CD8-positive, alpha-beta memory T cell (primary cell): ENCODE results near the gene COL11A2. TPM values are rescaled to one million over a fixed set of nuclear protein-coding genes. Genes with fewer than 3 reads are reported as not detected.

Source experiments
- CTCF ChIA-PET: fragments of 350-600 bp; sonication (Branson Sonifier 250); formaldehyde crosslinking; loops from one replicate; lab custom pipeline; 2021; ENCODE audit warnings: antibody characterized with exemption; lab: Charles Lee
- POLR2A ChIA-PET: fragments of 350-600 bp; sonication (Branson Sonifier 250); formaldehyde crosslinking; loops from one replicate; lab custom pipeline; 2021; ENCODE audit warnings: antibody characterized with exemption; lab: Charles Lee
- DNase-seq, 5 donors: peaks; one replicate each; pipeline versions ENCODE4 v3.0.0 to v3.0.0-alpha.2; 2020 to 2022; ENCODE audit warnings: mixed read lengths in 1 of 5
- H3K27ac ChIP-seq: one replicate; pipeline ENCODE4 v1.7.0; 2013; ENCODE audit warnings: low read depth, mild to moderate bottlenecking, low read length, moderate library complexity
- H3K27me3 ChIP-seq: 2 replicates; pipeline ENCODE4 v1.7.0; 2013; ENCODE audit warnings: low read length, mild to moderate bottlenecking; ENCODE audit not compliant: insufficient read depth, poor library complexity, severe bottlenecking
- H3K36me3 ChIP-seq: 2 replicates; pipeline ENCODE4 v1.7.0; 2013; ENCODE audit warnings: mild to moderate bottlenecking, low read length, moderate library complexity; ENCODE audit not compliant: insufficient read depth
- H3K4me1 ChIP-seq: 2 replicates; pipeline ENCODE4 v1.7.0; 2013; ENCODE audit warnings: mild to moderate bottlenecking, low read length, moderate library complexity; ENCODE audit not compliant: insufficient read depth
- H3K4me3 ChIP-seq: 2 replicates; pipeline ENCODE4 v1.7.0; 2013; ENCODE audit warnings: mild to moderate bottlenecking, low read length
- H3K9me3 ChIP-seq: 2 replicates; pipeline ENCODE4 v1.7.0; 2013; ENCODE audit warnings: mild to moderate bottlenecking, low read length
- H3K27ac Mint-ChIP-seq, 8 donors: one replicate each; pipeline ENCODE4 v1.8.0; 2020 to 2021; ENCODE audit warnings: mixed read lengths in 8 of 8, mild to moderate bottlenecking in 6 of 8, inconsistent platforms in 3 of 8, moderate library complexity in 3 of 8
- H3K27me3 Mint-ChIP-seq, 2 donors: one replicate each; pipeline ENCODE4 v1.8.0; 2020 to 2021; ENCODE audit warnings: mixed read lengths in 2 of 2, mild to moderate bottlenecking in 1 of 2, moderate library complexity in 1 of 2
- H3K36me3 Mint-ChIP-seq, 3 donors: one replicate each; pipeline ENCODE4 v1.8.0; 2020 to 2021; ENCODE audit warnings: mixed read lengths in 3 of 3, inconsistent platforms in 1 of 3, mild to moderate bottlenecking in 1 of 3
- H3K4me1 Mint-ChIP-seq, 3 donors: one replicate each; pipeline ENCODE4 v1.8.0; 2020 to 2021; ENCODE audit warnings: mixed read lengths in 3 of 3, inconsistent platforms in 1 of 3, mild to moderate bottlenecking in 1 of 3
- H3K4me3 Mint-ChIP-seq, 7 donors: one replicate each; pipeline ENCODE4 v1.8.0; 2020 to 2021; ENCODE audit warnings: mixed read lengths in 7 of 7, mild to moderate bottlenecking in 6 of 7, moderate library complexity in 4 of 7, inconsistent platforms in 2 of 7
- H3K9me3 Mint-ChIP-seq, 5 donors: one replicate each; pipeline ENCODE4 v1.8.0; 2020 to 2022; ENCODE audit warnings: mixed read lengths in 5 of 5, mild to moderate bottlenecking in 3 of 5, moderate library complexity in 2 of 5, inconsistent platforms in 1 of 5
- polyA plus RNA-seq: library from polyadenylated mRNA; unstranded; fragments of 300-500 nt; fragmentation: Illumina TruSeq; gene quantifications from one replicate; pipeline ENCODE4 v1.2.3, GENCODE V29; 2021
- total RNA-seq, 2 experiments: library from RNA; stranded (reverse); gene quantifications; one replicate each; pipeline ENCODE4 v1.2.3, GENCODE V29; 2021

The COL11A2 gene
- total and polyA plus RNA-seq, 3 experiments from 2014 or later = 0.69 to 1.1 TPM; not detected in 1

- no peaks in the 10 kb centered on the region for H3K27me3 ChIP-seq
- H3K4me1 Mint-ChIP-seq = peaks cover 30 to 41% (median 34%) of the 10 kb centered on the region in 3 donors
- POLR2A ChIA-PET = no interaction called here
- H3K9me3 ChIP-seq = no peaks in the 10 kb centered on the region
- CTCF ChIA-PET = interaction anchor here (1.2 kb wide), 2 partner anchors 37 to 215 kb away, joined by 3 read pairs; no protein-coding TSS in a partner anchor
- H3K36me3 ChIP-seq = peaks cover 15% of the 10 kb centered on the region
- H3K9me3 Mint-ChIP-seq = no peaks in the 10 kb centered on the region
- DNase-seq = no peak
- no peak overlapping the region for H3K27ac ChIP-seq
- H3K4me3 ChIP-seq = no peak overlapping the region
- peaks cover 12 to 34% of the 10 kb centered on the region in 2 donors for H3K27me3 Mint-ChIP-seq
- peaks cover 7 to 39% (median 9%) of the 10 kb centered on the region in 3 donors for H3K36me3 Mint-ChIP-seq
- peaks cover 31% of the 10 kb centered on the region for H3K4me1 ChIP-seq
- H3K27ac Mint-ChIP-seq = no peak overlapping the region
- H3K4me3 Mint-ChIP-seq = no peak overlapping the region
Measured at GRCh38 chr6:33211136-33211535, 18.9 kb upstream of the COL11A2 start.

GRCh38 chr6:33209856-33210255, 17.6 kb upstream of the COL11A2 start:
- H3K27me3 ChIP-seq = no peaks in the 10 kb centered on the region
- H3K36me3 ChIP-seq = peaks cover 15% of the 10 kb centered on the region
- POLR2A ChIA-PET = no interaction called here
- no peaks in the 10 kb centered on the region for H3K9me3 ChIP-seq
- H3K9me3 Mint-ChIP-seq = no peaks in the 10 kb centered on the region
- peak overlapping the region in 6 of 7 donors; percentile 11 to 94 (median 90) for H3K4me3 Mint-ChIP-seq
- no peak overlapping the region for H3K27ac ChIP-seq
- peaks cover 43% of the 10 kb centered on the region for H3K4me1 ChIP-seq
- peaks cover 7 to 42% (median 9%) of the 10 kb centered on the region in 3 donors for H3K36me3 Mint-ChIP-seq
- H3K4me1 Mint-ChIP-seq = peaks cover 43 to 54% (median 44%) of the 10 kb centered on the region in 3 donors
- CTCF ChIA-PET = interaction anchor here (1.2 to 1.7 kb wide), 3 partner anchors 12 to 84 kb away, joined by 3 to 4 read pairs (median 3); no protein-coding TSS in a partner anchor
- DNase-seq = no peak
- peak overlapping the region in 6 of 8 donors; percentile 43 to 97 (median 94) for H3K27ac Mint-ChIP-seq
- H3K27me3 Mint-ChIP-seq = peaks cover 9 to 21% of the 10 kb centered on the region in 2 donors
- H3K4me3 ChIP-seq = no peak overlapping the region

GRCh38 chr6:33208091-33208967, 16.1 kb upstream of the COL11A2 start, which contains the start of gene RING1:
Gene RING1, plus strand, starts transcription at chr6:33208500. Its CDS starts 323 bp downstream, at chr6:33208823.
- Histone ChIP-seq H3K27ac (peak within 1 kb of the TSS; percentile 95), H3K4me1 (peaks cover 48% of the 10 kb centered on the region), H3K27me3 (no peaks in the 10 kb centered on the region), H3K4me3 (peak within 1 kb of the TSS; percentile 77), H3K9me3 (no peaks in the 10 kb centered on the region), H3K36me3 (peaks cover 17% of the 10 kb centered on the region)
- H3K27ac Mint-ChIP-seq = peak within 1 kb of the TSS; percentile 85 to 99 (median 97)
- ChIA-PET POLR2A (interaction anchor here (0.6 to 1.9 kb wide), 10 partner anchors 9 to 240 kb away, joined by 3 to 12 read pairs (median 4); partner anchors contain the start of genes B3GALT4 and BRD2), CTCF (interaction anchor here (0.9 to 2.2 kb wide), 6 partner anchors 10 to 224 kb away, joined by 3 to 11 read pairs (median 4); no protein-coding TSS in a partner anchor)
- H3K9me3 Mint-ChIP-seq = no peaks in the 10 kb centered on the region
- DNase-seq = peak; percentile 86 to 92 (median 87)
- H3K4me3 Mint-ChIP-seq = peak within 1 kb of the TSS; percentile 81 to 95 (median 90)
- H3K4me1 Mint-ChIP-seq = peaks cover 46 to 57% (median 49%) of the 10 kb centered on the region in 3 donors
- H3K27me3 Mint-ChIP-seq = peaks cover 4 to 9% of the 10 kb centered on the region in 2 donors
- H3K36me3 Mint-ChIP-seq = peaks cover 8 to 51% (median 9%) of the 10 kb centered on the region in 3 donors

- no peaks in the 10 kb centered on the region for H3K9me3 ChIP-seq
- peaks cover 47% of the 10 kb centered on the region for H3K4me1 ChIP-seq
- peak overlapping the region; percentile 95 for H3K27ac ChIP-seq
- CTCF ChIA-PET = interaction anchor here (0.9 to 2.2 kb wide), 2 partner anchors 41 to 223 kb away, joined by 3 to 11 read pairs; no protein-coding TSS in a partner anchor
- peak overlapping the region; percentile 81 to 95 (median 90) for H3K4me3 Mint-ChIP-seq
- H3K9me3 Mint-ChIP-seq = no peaks in the 10 kb centered on the region
- H3K27ac Mint-ChIP-seq = peak overlapping the region; percentile 80 to 99 (median 90)
- H3K36me3 ChIP-seq = peaks cover 24% of the 10 kb centered on the region
- peak overlapping the region; percentile 77 for H3K4me3 ChIP-seq
- no peaks in the 10 kb centered on the region for H3K27me3 ChIP-seq
- H3K27me3 Mint-ChIP-seq = peaks cover 1 to 2% of the 10 kb centered on the region in 2 donors
- POLR2A ChIA-PET = interaction anchor here (0.6 to 1.9 kb wide), 6 partner anchors 8 to 240 kb away, joined by 3 to 12 read pairs (median 5); partner anchors contain the start of gene BRD2
- peak in 3 of 5 donors; percentile 18 to 36 (median 33) for DNase-seq
- H3K36me3 Mint-ChIP-seq = peaks cover 15 to 57% (median 16%) of the 10 kb centered on the region in 3 donors
- peaks cover 46 to 57% (median 49%) of the 10 kb centered on the region in 3 donors for H3K4me1 Mint-ChIP-seq
Measured at GRCh38 chr6:33207552-33208090, 15.4 kb upstream of the COL11A2 start.

- H3K4me3 ChIP-seq = no peak overlapping the region
- H3K4me1 ChIP-seq = peaks cover 49% of the 10 kb centered on the region
- no peak for DNase-seq
- CTCF ChIA-PET = interaction anchor here (2.2 kb wide), 1 partner anchor 41 kb away, joined by 11 read pairs; no protein-coding TSS in a partner anchor
- H3K4me3 Mint-ChIP-seq = peak overlapping the region; percentile 76 to 99 (median 94)
- H3K36me3 Mint-ChIP-seq = peaks cover 16 to 58% (median 19%) of the 10 kb centered on the region in 3 donors
- no peaks in the 10 kb centered on the region for H3K9me3 ChIP-seq
- H3K27ac Mint-ChIP-seq = peak overlapping the region in 1 of 8 donors; percentile 90
- H3K4me1 Mint-ChIP-seq = peaks cover 50 to 60% (median 51%) of the 10 kb centered on the region in 3 donors
- peak overlapping the region; percentile 95 for H3K27ac ChIP-seq
- H3K27me3 Mint-ChIP-seq = no peaks in the 10 kb centered on the region
- H3K27me3 ChIP-seq = no peaks in the 10 kb centered on the region
- peaks cover 30% of the 10 kb centered on the region for H3K36me3 ChIP-seq
- POLR2A ChIA-PET = interaction anchor here (1.4 to 1.9 kb wide), 2 partner anchors 42 to 239 kb away, joined by 6 to 12 read pairs; partner anchors contain the start of gene BRD2
- no peaks in the 10 kb centered on the region for H3K9me3 Mint-ChIP-seq
Measured at GRCh38 chr6:33206864-33207551, 14.7 kb upstream of the COL11A2 start.

GRCh38 chr6:33206027-33206863, 14.0 kb upstream of the COL11A2 start:
- peaks cover 57 to 68% (median 59%) of the 10 kb centered on the region in 3 donors for H3K4me1 Mint-ChIP-seq
- no peaks in the 10 kb centered on the region for H3K27me3 ChIP-seq
- ChIA-PET CTCF (no interaction called here), POLR2A (no interaction called here)
- H3K4me3 Mint-ChIP-seq = peak overlapping the region; percentile 76 to 99 (median 94)
- peaks cover 16 to 61% (median 19%) of the 10 kb centered on the region in 3 donors for H3K36me3 Mint-ChIP-seq
- no peaks in the 10 kb centered on the region for H3K27me3 Mint-ChIP-seq
- no peak overlapping the region for H3K4me3 ChIP-seq
- H3K4me1 ChIP-seq = peaks cover 57% of the 10 kb centered on the region
- peak overlapping the region; percentile 22 to 96 (median 84) for H3K27ac Mint-ChIP-seq
- H3K27ac ChIP-seq = no peak overlapping the region
- peaks cover 34% of the 10 kb centered on the region for H3K36me3 ChIP-seq
- H3K9me3 ChIP-seq = no peaks in the 10 kb centered on the region
- no peaks in the 10 kb centered on the region for H3K9me3 Mint-ChIP-seq
- DNase-seq = no peak
